ENCODE measurements around the gene RGS10.
"Not testable (repeated sequence)": the region's sequence is repeated elsewhere in the genome, so short reads cannot be mapped to it uniquely, and the experiment has no call there.

Gene RGS10

GRCh38 chr10:119539359-119539825, 3.1 kb downstream of the RGS10 start:
- no peak for FAIRE-seq
- no peak for DNase-seq (ENCODE audit: insufficient read length, low spot score)

GRCh38 chr10:119538632-119539358, 3.7 kb downstream of the RGS10 start:
- no peak for FAIRE-seq

GRCh38 chr10:119537953-119538630, 4.4 kb downstream of the RGS10 start:
- DNase-seq (ENCODE audit: insufficient read length, low spot score) (no peak), FAIRE-seq (no peak)

More at GRCh38 chr10:119538632-119539358, 3.7 kb downstream of the RGS10 start:
- no peak for DNase-seq (ENCODE audit: insufficient read length, low spot score)

GRCh38 chr10:119536508-119537025, 6.0 kb downstream of the RGS10 start:
- FAIRE-seq (no peak), DNase-seq (ENCODE audit: insufficient read length, low spot score) (no peak)

- DNase-seq (ENCODE audit: insufficient read length, low spot score): no peak
- peak; percentile 23 for FAIRE-seq
Observed at GRCh38 chr10:119535837-119536507, 6.5 kb downstream of the RGS10 start.

GRCh38 chr10:119535305-119535704, 7.2 kb downstream of the RGS10 start:
- no peak for DNase-seq (ENCODE audit: insufficient read length, low spot score)
- FAIRE-seq: no peak

- DNase-seq (ENCODE audit: insufficient read length, low spot score): no peak
- no peak for FAIRE-seq
Observed at GRCh38 chr10:119533473-119533872, 9.0 kb downstream of the RGS10 start.

GRCh38 chr10:119532791-119533190, 9.7 kb downstream of the RGS10 start:
- not testable (repeated sequence) for FAIRE-seq; DNase-seq (ENCODE audit: insufficient read length, low spot score)

- FAIRE-seq; DNase-seq (ENCODE audit: insufficient read length, low spot score): not testable (repeated sequence)
Observed at GRCh38 chr10:119532251-119532650, 10.3 kb downstream of the RGS10 start.

GRCh38 chr10:119531067-119531466, 11.5 kb downstream of the RGS10 start:
- FAIRE-seq (no peak), DNase-seq (ENCODE audit: insufficient read length, low spot score) (no peak)

- not testable (repeated sequence) for DNase-seq (ENCODE audit: insufficient read length, low spot score); FAIRE-seq
Observed at GRCh38 chr10:119528663-119529237, 13.8 kb downstream of the RGS10 start.

GRCh38 chr10:119526621-119527592, 15.6 kb downstream of the RGS10 start:
- FAIRE-seq: no peak
- no peak for DNase-seq (ENCODE audit: insufficient read length, low spot score)

GRCh38 chr10:119526149-119526548, 16.4 kb downstream of the RGS10 start:
- DNase-seq (ENCODE audit: insufficient read length, low spot score): no peak
- no peak for FAIRE-seq

- DNase-seq (ENCODE audit: insufficient read length, low spot score): no peak
- FAIRE-seq: no peak
Observed at GRCh38 chr10:119525116-119525515, 17.4 kb downstream of the RGS10 start.

- DNase-seq (ENCODE audit: insufficient read length, low spot score) (no peak), FAIRE-seq (no peak)
Observed at GRCh38 chr10:119524720-119525070, 17.8 kb downstream of the RGS10 start.

- DNase-seq (ENCODE audit: insufficient read length, low spot score) (no peak), FAIRE-seq (no peak)
Observed at GRCh38 chr10:119523895-119524719, 18.4 kb downstream of the RGS10 start.

- FAIRE-seq (no peak), DNase-seq (ENCODE audit: insufficient read length, low spot score) (no peak)
Observed at GRCh38 chr10:119522747-119523426, 19.6 kb downstream of the RGS10 start.

- FAIRE-seq (no peak), DNase-seq (ENCODE audit: insufficient read length, low spot score) (no peak)
Observed at GRCh38 chr10:119521443-119522204, 20.9 kb downstream of the RGS10 start.
